ENCODE measurements around the gene GRID1. TPM values are rescaled to one million over a fixed set of nuclear protein-coding genes. Genes with fewer than 3 reads are reported as not detected.
"Not testable (repeated sequence)": the region's sequence is repeated elsewhere in the genome, so short reads cannot be mapped to it uniquely, and the experiment has no call there.

Gene GRID1
- total RNA-seq, 2 donors from 2014 or later: 0.52 to 0.59 TPM

DNA sequence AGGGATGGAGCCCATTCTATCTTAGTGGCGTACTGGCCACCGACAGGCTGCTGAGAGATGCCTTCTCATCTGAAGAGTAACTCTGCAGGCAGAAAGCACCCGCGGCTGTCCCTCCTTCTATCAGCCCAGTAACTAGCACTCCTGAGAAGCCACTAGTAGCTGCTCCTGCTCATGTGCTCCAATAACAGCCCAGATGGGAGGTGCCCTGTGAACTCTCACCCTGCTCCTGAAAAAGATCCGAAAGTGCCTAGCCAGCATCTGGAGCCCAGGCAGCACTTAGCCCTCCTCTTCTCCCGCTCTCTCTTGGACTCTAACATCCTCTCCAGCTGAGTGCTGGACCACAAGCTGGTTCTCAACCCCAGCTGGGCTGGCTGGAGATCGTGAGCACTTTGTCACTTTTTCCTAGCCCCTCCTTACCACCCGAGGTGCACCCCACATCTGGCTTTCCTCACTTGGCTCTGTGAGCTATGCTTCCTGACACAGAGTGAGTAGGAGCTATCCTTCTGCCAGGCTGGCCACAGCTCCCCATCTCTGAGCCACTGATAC is 239.2 kb downstream of the GRID1 start:
- DNase-seq (no peak), ATAC-seq (no peak)
- intact Hi-C loops (cut with DNase I): no loop called here

- no peak for ATAC-seq
- intact Hi-C loops (cut with DNase I): no loop called here
- DNase-seq: no peak
These were observed 241.9 kb downstream of the GRID1 start for GRCh38 chr10:86124734-86125133.

GRCh38 chr10:86123715-86124114 is 242.9 kb downstream of the GRID1 start:
- no peak for ATAC-seq
- intact Hi-C loops (cut with DNase I): no loop called here
- DNase-seq: no peak

GRCh38 chr10:86123304-86123703 is 243.3 kb downstream of the GRID1 start:
- ATAC-seq (no peak), DNase-seq (no peak)
- intact Hi-C loops (cut with DNase I): no loop called here

DNA sequence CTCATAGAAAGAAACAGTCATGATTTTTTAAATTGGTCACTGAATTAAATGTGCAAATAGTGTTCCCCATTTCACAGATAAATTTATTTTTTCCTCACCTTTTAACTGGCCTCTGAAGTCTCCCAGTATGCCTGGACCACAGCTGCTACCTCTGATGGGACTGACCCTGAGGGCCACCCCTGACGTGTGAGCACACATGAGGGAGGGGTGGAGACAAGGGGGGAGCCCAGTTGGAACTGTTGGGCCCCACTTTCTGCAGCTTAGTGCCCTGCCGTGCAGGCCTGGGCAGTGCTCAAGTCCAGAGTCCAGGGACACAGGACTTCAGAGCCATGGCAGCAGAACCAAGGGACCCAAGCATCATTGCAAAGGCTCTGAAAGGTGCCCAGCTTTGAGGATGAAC is 243.9 kb downstream of the GRID1 start:
- intact Hi-C loops (cut with DNase I): no loop called here
- ATAC-seq (no peak), DNase-seq (no peak)

- intact Hi-C loops (cut with DNase I): no loop called here
- DNase-seq (no peak), ATAC-seq (no peak)
These were observed 245.4 kb downstream of the GRID1 start for GRCh38 chr10:86121200-86121599.

DNA sequence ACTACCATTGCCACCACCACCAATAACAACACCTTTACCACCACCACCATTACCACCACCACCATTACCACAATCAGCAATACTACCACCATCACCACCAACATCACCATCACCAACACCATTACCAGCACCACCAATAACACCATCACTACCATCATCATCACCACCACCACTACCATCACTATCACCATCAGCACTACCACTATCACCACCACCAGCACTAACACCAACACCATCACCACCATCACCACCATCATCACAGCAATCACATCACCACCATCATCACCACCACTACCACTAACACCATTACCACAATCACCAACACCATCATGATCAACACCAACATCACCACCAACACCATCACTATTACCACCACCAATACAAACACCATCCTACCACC is 249.5 kb downstream of the GRID1 start:
- intact Hi-C loops (cut with DNase I): no loop called here
- ATAC-seq (no peak), DNase-seq (no peak)

- no peak for ATAC-seq
- intact Hi-C loops (cut with DNase I): no loop called here
- no peak for DNase-seq
These were observed 252.6 kb downstream of the GRID1 start for GRCh38 chr10:86113983-86114382.

- ATAC-seq: no peak
- intact Hi-C loops (cut with DNase I): no loop called here
- no peak for DNase-seq
These were observed 253.1 kb downstream of the GRID1 start for GRCh38 chr10:86113501-86113900.

DNA sequence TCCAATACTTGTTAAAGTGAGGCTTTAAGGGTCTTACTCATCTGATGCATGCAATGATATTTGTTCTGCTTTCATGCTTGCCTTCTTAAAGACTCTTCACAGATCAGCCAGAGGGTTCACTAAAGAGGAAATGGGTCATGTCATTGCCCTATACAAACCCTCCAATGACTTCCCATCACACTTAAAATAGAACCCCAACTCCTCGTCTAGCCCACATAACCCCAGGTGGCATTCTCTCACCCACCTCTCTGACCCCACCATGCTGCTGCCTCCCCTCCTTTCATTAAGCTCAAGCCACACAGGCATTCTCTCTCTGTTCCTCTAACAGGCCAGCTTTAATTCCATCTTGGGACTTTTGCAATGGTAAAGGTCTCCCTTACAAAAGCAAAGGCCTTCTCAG is 253.6 kb downstream of the GRID1 start:
- ATAC-seq: no peak
- no peak for DNase-seq

DNA sequence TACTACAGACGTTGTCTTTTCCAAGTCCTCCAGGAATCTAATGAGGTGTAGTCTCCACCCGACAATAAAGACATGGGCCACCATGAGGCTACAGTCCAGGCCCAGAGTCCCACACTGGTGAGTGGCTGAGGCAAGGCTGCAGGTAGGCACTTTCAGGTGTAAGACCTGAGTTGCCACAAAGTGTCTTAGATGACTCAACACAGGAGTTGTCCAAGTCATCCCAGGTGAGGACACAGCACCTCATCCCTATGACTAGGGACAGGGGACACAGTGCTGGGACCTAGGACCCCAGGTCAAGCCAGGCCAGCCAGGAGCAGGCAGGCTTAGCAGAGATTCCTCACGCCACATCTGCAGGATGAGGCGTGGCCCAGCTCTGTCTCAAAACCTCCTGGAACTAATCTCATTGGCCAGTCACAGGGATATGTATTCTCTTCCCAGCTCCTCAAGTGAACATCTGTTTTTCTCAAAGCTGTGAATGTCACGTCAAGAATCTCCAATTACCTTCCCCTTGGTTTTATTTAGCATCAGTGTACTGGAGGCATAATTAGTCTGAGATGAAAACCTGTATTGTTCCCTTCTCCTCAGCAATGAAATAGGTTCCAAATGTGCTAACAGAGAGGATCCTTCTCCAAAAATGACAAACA is 254.6 kb downstream of the GRID1 start:
- intact Hi-C loops (cut with DNase I): no loop called here
- ATAC-seq (no peak), DNase-seq (no peak)

More for the DNA sequence above, 253.6 kb downstream of the GRID1 start:
- intact Hi-C loops (cut with DNase I): no loop called here

DNA sequence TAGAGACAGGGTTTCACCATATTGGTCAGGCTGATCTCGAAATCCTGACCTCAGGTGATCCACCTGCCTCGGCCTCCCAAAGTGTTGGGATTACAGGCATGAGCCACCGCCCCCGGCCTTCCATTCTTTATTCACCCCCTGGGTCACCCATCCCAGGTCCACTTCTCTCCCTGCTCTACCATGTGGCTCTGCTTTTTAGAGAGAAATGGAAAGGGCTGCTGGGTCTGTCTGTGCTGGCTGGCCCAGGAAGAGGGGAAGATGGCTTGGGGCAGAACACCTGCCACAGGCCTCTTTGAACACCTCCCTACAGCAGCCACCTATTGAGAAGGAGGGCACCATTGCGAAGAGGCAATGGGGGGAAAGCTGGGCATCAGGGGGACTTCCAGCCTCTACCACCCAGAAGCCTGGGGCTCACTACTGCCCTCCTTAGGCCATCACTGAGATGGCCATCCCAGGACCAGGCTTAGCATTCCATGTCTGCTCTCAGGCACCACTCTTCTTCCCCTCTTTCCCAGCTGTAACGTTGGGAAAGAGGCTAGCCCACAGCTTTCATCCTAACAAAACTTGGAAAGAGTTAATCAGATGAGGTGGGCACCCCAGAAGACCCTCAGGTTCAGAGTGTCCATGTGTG is 256.3 kb downstream of the GRID1 start:
- ATAC-seq: no peak
- intact Hi-C loops (cut with DNase I): no loop called here
- DNase-seq: no peak

GRCh38 chr10:86109421-86109820 is 257.2 kb downstream of the GRID1 start:
- intact Hi-C loops (cut with DNase I): no loop called here
- ATAC-seq: no peak
- DNase-seq: no peak

- ATAC-seq (no peak), DNase-seq (no peak)
- intact Hi-C loops (cut with DNase I): no loop called here
These were observed 257.9 kb downstream of the GRID1 start for GRCh38 chr10:86108696-86109095.

- intact Hi-C loops (cut with DNase I); DNase-seq; ATAC-seq: not testable (repeated sequence)
These were observed 258.8 kb downstream of the GRID1 start for GRCh38 chr10:86107611-86108310.

DNA sequence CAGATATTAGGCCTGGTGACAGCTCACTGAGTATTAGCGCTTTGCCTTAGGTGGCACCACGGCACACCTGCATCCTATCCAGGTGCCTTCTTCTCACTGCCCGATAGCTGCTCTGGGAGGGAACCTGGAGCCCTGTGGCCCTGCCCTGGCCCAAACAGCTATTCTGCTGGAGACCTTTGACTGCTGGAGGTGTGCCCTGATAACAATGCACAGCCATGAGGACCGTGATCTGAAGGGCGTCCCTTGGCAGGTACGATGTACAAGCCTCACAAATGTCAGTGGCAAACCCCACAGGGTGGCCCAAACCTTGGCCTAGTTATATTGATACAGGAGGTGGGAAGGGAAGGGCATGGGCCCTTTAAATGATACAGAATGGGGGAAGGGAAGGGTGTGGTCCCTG is 259.5 kb downstream of the GRID1 start:
- no peak for ATAC-seq
- no peak for DNase-seq

GRCh38 chr10:86106616-86107015 is 260.0 kb downstream of the GRID1 start:
- intact Hi-C loops (cut with DNase I): no loop called here

More for the DNA sequence above, 259.5 kb downstream of the GRID1 start:
- intact Hi-C loops (cut with DNase I): no loop called here

GRCh38 chr10:86105640-86106039 is 261.0 kb downstream of the GRID1 start:
- no peak for ATAC-seq
- intact Hi-C loops (cut with DNase I): no loop called here

More at GRCh38 chr10:86106616-86107015, 260.0 kb downstream of the GRID1 start:
- ATAC-seq (no peak), DNase-seq (no peak)

GRCh38 chr10:86105181-86105580 is 261.4 kb downstream of the GRID1 start:
- DNase-seq (no peak), ATAC-seq (no peak)
- intact Hi-C loops (cut with DNase I): no loop called here

More at GRCh38 chr10:86105640-86106039, 261.0 kb downstream of the GRID1 start:
- DNase-seq: no peak

- no peak for DNase-seq
- no peak for ATAC-seq
- intact Hi-C loops (cut with DNase I): no loop called here
These were observed 261.9 kb downstream of the GRID1 start for GRCh38 chr10:86104611-86105145.

Data from left cardiac atrium (tissue), 4 donors.